SK-N-SH (cell line): ENCODE data around the gene GMNN. TPM values are rescaled to one million over a fixed set of nuclear protein-coding genes. Genes with fewer than 3 reads are reported as not detected.
"Not testable (repeated sequence)": the region's sequence is repeated elsewhere in the genome, so short reads cannot be mapped to it uniquely, and the experiment has no call there.

Source experiments
- CTCF ChIA-PET: fragments of 300-600, 350-600 bp; formaldehyde crosslinking; extraction: SDS; loops from one replicate; lab custom pipeline; 2021; lab: Yijun Ruan, JAX
- POLR2A ChIA-PET: fragments of 350-600 bp; sonication (Branson Sonifier 250); formaldehyde crosslinking; extraction: SDS; loops from one replicate; lab custom pipeline; 2020; ENCODE audit warnings: antibody characterized with exemption, inconsistent platforms; lab: Yijun Ruan, JAX
- DNase-seq: peaks from one replicate; pipeline ENCODE4 v3.0.0; 2012
- H2AFZ ChIP-seq: fragments of 200-600 bp; sonication (generic); 2 replicates; pipeline ENCODE4 v1.8.1; 2016; ENCODE audit warnings: antibody characterized with exemption, mild to moderate bottlenecking, low read depth
- H3F3A ChIP-seq: fragments of 200-600 bp; sonication (generic); replicated peaks from 2 replicates; pipeline ENCODE3; 2016; ENCODE audit warnings: antibody characterized with exemption, mild to moderate bottlenecking; ENCODE audit not compliant: insufficient read depth
- H3K27ac ChIP-seq, 2 experiments: fragments of 200-500 bp in 1 of 2; fragments of 200-600 bp in 1 of 2; sonication (Bioruptor generic) in 1 of 2; sonication (generic), shearing (Covaris generic) in 1 of 2; 2 replicates each; pipeline versions ENCODE4 v1.5.1 to v1.6.1; 2014 to 2016; ENCODE audit warnings: low read depth in 2 of 2, inconsistent platforms in 1 of 2, low read length in 1 of 2, mild to moderate bottlenecking in 1 of 2, mixed read lengths in 1 of 2
- H3K27me3 ChIP-seq: fragments of 200-600 bp; sonication (generic), shearing (Covaris generic); 2 replicates; pipeline ENCODE4 v1.6.1; 2016; ENCODE audit warnings: mixed run types; ENCODE audit not compliant: insufficient read depth
- H3K36me3 ChIP-seq, 2 experiments: fragments of 200-500 bp in 1 of 2; fragments of 200-600 bp in 1 of 2; sonication (Bioruptor generic) in 1 of 2; sonication (generic) in 1 of 2; replicated peaks in 1 of 2; 2 replicates each; pipeline versions ENCODE3 to v1.5.1; 2014 to 2016; ENCODE audit warnings: low read length in 1 of 2, mild to moderate bottlenecking in 1 of 2; ENCODE audit not compliant: insufficient read depth in 2 of 2, control insufficient read depth in 1 of 2
- H3K4me1 ChIP-seq, 2 experiments: fragments of 200-500 bp in 1 of 2; fragments of 200-600 bp in 1 of 2; sonication (Bioruptor generic) in 1 of 2; sonication (generic), shearing (Covaris generic) in 1 of 2; 2 replicates each; pipeline versions ENCODE4 v1.5.1 to v1.6.1; 2014 to 2016; ENCODE audit warnings: low read depth in 1 of 2, low read length in 1 of 2, mixed run types in 1 of 2; ENCODE audit not compliant: insufficient read depth in 2 of 2, control insufficient read depth in 1 of 2
- H3K4me2 ChIP-seq: fragments of 200-600 bp; sonication (generic), shearing (Covaris generic); 2 replicates; pipeline ENCODE4 v1.6.1; 2017; ENCODE audit warnings: mixed run types
- H3K4me3 ChIP-seq, 2 experiments: fragments of 200-500 bp in 1 of 2; fragments of 200-600 bp in 1 of 2; sonication (Bioruptor generic) in 1 of 2; sonication (generic), shearing (Covaris generic) in 1 of 2; 2 replicates each; pipeline versions ENCODE4 v1.5.1 to v1.8.1; 2014 to 2016; ENCODE audit warnings: low read depth in 2 of 2, inconsistent platforms in 1 of 2, low read length in 1 of 2, mild to moderate bottlenecking in 1 of 2, mixed read lengths in 1 of 2, moderate library complexity in 1 of 2
- H3K79me2 ChIP-seq: fragments of 200-600 bp; sonication (generic); 2 replicates; pipeline ENCODE4 v1.8.1; 2017; ENCODE audit warnings: mild to moderate bottlenecking; ENCODE audit not compliant: insufficient read depth
- H3K9ac ChIP-seq: fragments of 200-600 bp; sonication (generic); 2 replicates; pipeline ENCODE4 v1.6.1; 2017; ENCODE audit warnings: mixed run types
- H3K9me2 ChIP-seq: fragments of 200-600 bp; sonication (generic); 2 replicates; pipeline ENCODE4 v1.6.1; 2017; ENCODE audit warnings: mixed run types
- H3K9me3 ChIP-seq: fragments of 200-600 bp; sonication (generic); 2 replicates; pipeline ENCODE4 v1.6.1; 2017; ENCODE audit warnings: mixed run types, mild to moderate bottlenecking, moderate library complexity
- H4K20me1 ChIP-seq: fragments of 200-600 bp; sonication (generic); 2 replicates; pipeline ENCODE4 v1.6.1; 2017; ENCODE audit warnings: mild to moderate bottlenecking, mixed run types; ENCODE audit not compliant: insufficient read depth
- MEF2A ChIP-seq: IDR thresholded peaks from 2 replicates; pipeline ENCODE4 v1.4.0; 2012; ENCODE audit warnings: low read depth, borderline replicate concordance
- RCOR1 ChIP-seq: fragments of 150-350 bp; IDR thresholded peaks from 2 replicates; pipeline ENCODE4 v1.6.1; 2017; ENCODE audit warnings: antibody characterized with exemption, low read length
- REST ChIP-seq: IDR thresholded peaks from 2 replicates; pipeline ENCODE4 v1.6.1; 2012; ENCODE audit warnings: mild to moderate bottlenecking, low read depth, low read length, moderate library complexity
- USF1 ChIP-seq: IDR thresholded peaks from 2 replicates; pipeline ENCODE4 v1.4.0; 2012; ENCODE audit warnings: low read depth, borderline replicate concordance
- USF2 ChIP-seq: fragments of 150-350 bp; IDR thresholded peaks from 2 replicates; pipeline ENCODE4 v1.6.1; 2017; ENCODE audit warnings: antibody characterized with exemption, low read length, low read depth, borderline replicate concordance
- WGBS: methylation state at CpG from one replicate; pipeline ENCODE4 v1.1.6; 2017; ENCODE audit warnings: low lambda C conversion rate; 5-methylcytosine and 5-hydroxymethylcytosine counted together
- polyA plus RNA-seq, 3 experiments: library from polyadenylated mRNA; depleted of rRNA; stranded (reverse); fragments of >200 nt; gene quantifications; 2 replicates each; pipeline ENCODE4 v1.2.3, GENCODE V29; 2012

The GMNN gene
- polyA plus RNA-seq, 1 of the 3 experiments (the other 2 are of a cell fraction) = 16.8 TPM

GRCh38 chr6:24774696-24775519 is at the start of gene GMNN (continued):
- no peak; the same call in 1 of the 2 replicates for TF ChIP-seq REST
- TF ChIP-seq MEF2A = no peak
- peak; percentile 59 for TF ChIP-seq USF2
- peak; percentile 93 for TF ChIP-seq USF1
- no peak for TF ChIP-seq RCOR1

- H3K27ac ChIP-seq, H3K4me2 ChIP-seq, H3K27me3 ChIP-seq, H3K9me2 ChIP-seq, H2AFZ ChIP-seq, H3K79me2 ChIP-seq, H3K36me3 ChIP-seq, H3K9ac ChIP-seq, H3F3A ChIP-seq, H3K4me3 ChIP-seq, H3K9me3 ChIP-seq, H3K4me1 ChIP-seq, H4K20me1 ChIP-seq, DNase-seq, POLR2A ChIA-PET: not testable (repeated sequence)
- 12% methylated on average over 3 of the region's 3 CpGs for whole genome bisulfite sequencing
- CTCF ChIA-PET = interaction anchor here (1.5 kb wide), 1 partner anchor 340 kb away, joined by 3 read pairs; no protein-coding TSS in a partner anchor
Measured at GRCh38 chr6:24730653-24731052, 44.1 kb upstream of the GMNN start.

- POLR2A ChIA-PET, H3K27ac ChIP-seq, H4K20me1 ChIP-seq, H3K9me3 ChIP-seq, H3K4me1 ChIP-seq, H3K4me2 ChIP-seq, H3K36me3 ChIP-seq, H3K79me2 ChIP-seq, H3K27me3 ChIP-seq, H3K9me2 ChIP-seq, DNase-seq, H3F3A ChIP-seq, H3K4me3 ChIP-seq, H3K9ac ChIP-seq, H2AFZ ChIP-seq: not testable (repeated sequence)
- WGBS = 54% methylated on average over 6 of the region's 6 CpGs
- CTCF ChIA-PET = interaction anchor here (1.5 kb wide), 1 partner anchor 339 kb away, joined by 3 read pairs; no protein-coding TSS in a partner anchor
Measured at GRCh38 chr6:24731456-24732134, 43.1 kb upstream of the GMNN start.
